Stimulated activated CD8-positive, alpha-beta memory T cell treated with anti-CD3 and anti-CD28 coated beads, Interleukin-4, amount 100 ng/mL, for 1 hour (primary cell): ENCODE results near the gene SYNGR4.
"Not testable (repeated sequence)": the region's sequence is repeated elsewhere in the genome, so short reads cannot be mapped to it uniquely, and the experiment has no call there.

ENCODE experiments used
- DNase-seq, 2 donors: peaks; one replicate each; pipeline ENCODE4 v3.0.0-alpha.2; 2020; ENCODE audit warnings: low read depth in 2 of 2, low spot score in 1 of 2

Gene SYNGR4, protein sequence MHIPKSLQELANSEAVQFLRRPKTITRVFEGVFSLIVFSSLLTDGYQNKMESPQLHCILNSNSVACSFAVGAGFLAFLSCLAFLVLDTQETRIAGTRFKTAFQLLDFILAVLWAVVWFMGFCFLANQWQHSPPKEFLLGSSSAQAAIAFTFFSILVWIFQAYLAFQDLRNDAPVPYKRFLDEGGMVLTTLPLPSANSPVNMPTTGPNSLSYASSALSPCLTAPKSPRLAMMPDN

DNA sequence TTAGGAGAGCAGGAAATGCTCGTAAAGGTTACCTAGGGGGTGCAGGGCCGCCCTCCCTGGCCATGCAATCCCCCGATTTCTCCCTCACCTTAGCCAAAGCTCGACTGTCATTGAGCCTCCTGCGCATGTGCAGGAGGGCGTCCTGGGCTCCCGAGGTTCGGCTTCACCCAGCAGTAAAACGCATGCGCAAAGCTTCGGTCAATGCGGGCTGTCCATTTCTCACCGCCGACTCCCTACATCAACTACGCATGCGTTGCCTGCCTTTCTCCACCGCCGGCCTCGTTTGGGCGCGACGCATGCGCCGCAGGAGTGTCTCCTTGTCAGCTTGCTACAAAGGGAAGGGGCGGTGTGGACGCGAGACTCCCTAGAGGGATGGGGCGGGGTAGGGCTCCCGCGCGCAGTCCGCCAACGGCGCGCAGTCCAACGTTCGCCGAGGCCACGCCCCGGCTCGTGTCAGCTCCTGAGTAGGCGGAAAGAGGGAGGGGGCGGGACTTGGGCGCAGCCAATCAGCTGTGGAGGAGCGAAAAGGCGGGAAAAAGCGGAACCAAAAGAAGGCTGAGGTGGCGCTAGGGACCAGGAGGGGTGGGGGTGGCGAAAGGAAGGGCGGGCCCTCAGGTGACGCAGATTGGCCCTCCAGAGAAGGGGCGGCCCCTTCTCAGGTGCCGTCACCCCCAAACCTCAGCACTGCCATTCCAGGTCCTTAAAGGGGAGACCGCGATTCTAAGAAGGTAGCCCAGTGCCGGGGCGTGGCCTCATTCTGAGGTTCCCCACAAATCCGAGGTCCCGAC is at the start of gene SYNGR4, which contains the start of gene TMEM143:
SYNGR4 (plus strand) TSS at position 558 of the 788 bp plus-strand sequence. CDS start 1,476 bp downstream, outside the sequence.
TMEM143 (minus strand) TSS at position 131 of the 788 bp plus-strand sequence; CDS start at position 111, 20 bp downstream.
- peak; percentile 89 to 96 for DNase-seq

DNA sequence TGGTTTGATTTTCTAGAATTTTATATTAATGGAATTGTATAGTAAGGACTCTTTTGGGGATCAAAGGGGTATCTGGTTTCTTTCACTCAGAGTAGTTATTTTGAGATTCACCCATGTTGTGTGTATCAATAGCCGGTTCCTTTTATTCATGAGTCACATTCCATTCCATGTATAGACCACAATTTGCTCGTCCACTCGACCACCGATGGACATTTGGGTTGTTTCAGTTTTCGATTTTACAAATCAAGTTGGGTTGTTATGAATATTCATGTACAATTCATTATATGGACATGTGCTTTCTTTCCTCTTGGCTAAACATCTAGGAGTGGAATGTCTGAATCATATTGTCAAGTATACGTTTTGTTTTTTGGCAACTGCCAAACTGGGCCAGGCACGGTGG is 48.5 kb upstream of the SYNGR4 start:
- no peak for DNase-seq

DNA sequence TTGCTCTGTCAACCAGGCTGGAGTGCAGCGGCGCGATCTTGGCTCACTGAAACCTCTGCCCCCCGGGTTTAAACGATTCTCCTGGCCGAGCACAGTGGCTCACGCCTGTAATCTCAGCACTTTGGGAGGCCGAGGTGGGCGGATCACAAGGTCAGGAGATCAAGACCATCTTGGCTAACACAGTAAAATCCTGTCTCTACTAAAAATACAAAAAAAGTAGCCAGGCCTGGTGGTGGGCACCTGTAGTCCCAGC is 46.5 kb upstream of the SYNGR4 start:
- DNase-seq: not testable (repeated sequence)

DNA sequence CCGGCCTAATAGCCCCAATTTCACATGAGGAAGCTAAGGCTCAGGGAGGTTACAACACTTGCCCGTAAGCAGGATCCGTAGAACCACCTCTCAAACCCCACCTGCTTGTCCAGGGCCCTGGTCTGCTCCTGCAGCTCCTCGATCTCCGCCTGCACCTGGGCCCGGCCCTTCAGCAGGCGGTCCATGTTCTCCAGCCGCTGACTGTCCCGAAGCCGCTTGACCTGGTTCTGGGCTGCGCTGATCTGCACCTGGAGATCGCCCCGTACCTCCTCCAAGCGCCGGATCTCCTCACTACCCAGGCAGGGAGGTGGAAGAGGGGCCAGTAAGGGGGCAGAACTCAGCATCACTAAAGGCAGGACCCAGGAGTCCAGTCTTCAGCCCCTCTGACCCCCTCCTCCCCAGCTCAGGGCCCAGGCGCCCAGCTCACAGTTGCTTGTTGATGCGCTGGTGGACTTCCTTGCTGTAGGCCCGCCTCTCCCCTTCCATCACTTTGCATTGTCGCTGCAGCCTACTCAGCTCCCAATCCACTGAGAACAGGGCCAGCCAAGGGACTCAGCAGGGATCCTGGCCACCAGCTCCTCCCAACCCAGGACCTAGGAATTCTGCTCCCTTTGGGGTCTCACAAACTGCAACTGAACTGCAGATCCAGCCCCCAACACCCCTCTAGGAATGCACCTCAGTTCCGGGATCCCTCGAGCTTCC is 45.7 kb upstream of the SYNGR4 start:
- DNase-seq: no peak

DNA sequence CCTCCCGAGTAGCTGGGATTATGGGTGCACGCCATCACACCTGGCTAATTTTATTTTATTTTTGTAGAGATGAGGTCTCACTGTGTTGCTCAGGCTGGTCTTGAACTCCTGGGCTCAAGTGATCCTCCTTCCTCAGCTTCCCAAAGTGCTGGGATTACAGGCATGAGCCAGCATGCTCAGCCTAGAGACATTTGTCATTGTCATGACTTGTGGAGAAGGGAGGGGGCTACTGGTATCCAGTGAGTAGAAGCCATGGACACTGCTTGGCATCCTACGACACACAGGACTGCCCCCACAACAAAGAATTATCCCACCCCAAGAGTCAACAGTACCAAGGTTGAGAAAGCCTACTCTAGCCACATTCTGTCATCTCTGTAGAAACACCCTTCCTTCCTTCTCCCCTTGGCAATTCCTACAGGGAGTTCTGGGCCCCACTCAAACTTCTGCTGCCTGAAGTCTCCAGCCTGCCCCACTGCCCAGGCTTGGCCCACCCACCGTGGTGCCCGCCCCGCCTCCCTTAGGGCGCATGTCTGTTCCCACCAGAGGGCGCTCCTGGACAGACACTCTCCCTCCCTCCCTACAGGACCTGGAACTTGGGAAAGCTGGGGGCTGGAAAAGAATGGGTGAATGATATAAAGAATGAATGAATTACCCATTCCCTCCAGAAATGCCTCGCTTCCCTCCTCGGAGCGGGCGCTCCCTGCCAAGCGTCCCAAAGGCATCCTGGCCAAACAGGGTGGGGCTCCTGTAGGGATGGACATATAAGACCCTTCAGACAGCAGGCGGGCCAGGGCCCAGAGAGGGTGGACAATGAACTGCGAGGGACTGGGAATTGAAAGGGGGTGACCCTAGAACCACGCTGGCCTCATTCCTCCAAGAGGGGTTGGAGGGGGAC is 44.3 kb upstream of the SYNGR4 start:
- DNase-seq: peak; percentile 63 to 66

DNA sequence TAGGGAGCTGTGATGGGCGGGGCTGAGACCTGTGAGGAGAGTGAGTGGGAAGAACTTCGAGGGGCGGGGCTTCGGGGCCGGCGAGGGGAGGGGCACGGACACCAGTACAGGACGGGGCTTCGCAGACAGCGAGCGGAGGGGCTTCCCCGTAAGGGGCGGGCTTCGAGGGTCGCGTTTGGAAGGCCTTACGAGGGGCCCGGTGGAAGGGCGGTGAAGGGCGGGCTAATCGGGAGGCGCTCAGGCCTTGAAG is 42.9 kb upstream of the SYNGR4 start:
- DNase-seq: peak; percentile 96

DNA sequence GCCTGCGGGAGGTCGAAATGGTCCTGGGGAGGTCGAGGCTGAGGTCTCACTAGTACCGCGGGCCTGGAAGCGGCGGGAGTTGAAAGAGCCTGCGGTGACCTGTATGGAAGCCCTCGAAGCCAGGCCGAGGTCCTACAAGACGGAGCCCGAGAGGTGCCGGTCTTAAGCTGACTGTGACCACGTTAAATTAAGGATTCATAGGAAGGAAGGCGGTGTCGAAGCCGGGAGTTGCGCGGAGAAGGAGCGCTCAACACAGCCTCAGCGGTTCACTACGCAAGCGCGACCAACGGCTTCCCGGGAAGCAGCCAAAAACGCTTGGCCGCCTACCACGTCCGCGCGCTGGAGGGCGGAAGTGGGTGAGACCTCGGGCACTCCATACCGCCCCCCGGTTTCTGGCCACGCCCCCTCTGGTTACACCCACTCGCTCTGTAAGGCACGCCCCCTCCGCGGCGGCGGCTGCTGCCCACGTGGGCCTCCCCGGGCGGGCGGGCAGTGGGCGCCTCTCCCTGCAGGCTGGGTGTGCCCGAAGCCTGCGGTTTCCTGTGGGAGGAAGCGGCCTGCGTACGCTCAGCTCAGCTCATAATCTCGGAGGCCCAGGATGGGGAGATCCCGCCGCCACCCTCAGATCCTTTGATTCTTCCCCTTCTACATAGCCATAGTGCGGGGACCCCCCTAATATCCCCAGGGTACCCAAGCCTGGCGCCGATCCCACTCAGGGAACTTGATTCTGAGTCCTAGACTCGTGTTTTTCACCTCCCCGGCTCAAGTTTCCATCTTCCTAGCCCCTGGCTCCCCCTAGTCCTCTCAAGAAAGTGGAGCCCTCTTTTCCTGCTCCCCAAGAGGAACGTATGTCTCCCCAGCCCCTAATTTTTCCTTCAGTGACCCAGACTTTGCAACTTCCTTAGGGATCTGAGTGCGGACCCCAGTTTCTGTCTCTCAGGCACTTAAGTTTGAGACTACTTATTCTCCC is 42.3 kb upstream of the SYNGR4 start:
- DNase-seq: peak; percentile 99 to 100

DNA sequence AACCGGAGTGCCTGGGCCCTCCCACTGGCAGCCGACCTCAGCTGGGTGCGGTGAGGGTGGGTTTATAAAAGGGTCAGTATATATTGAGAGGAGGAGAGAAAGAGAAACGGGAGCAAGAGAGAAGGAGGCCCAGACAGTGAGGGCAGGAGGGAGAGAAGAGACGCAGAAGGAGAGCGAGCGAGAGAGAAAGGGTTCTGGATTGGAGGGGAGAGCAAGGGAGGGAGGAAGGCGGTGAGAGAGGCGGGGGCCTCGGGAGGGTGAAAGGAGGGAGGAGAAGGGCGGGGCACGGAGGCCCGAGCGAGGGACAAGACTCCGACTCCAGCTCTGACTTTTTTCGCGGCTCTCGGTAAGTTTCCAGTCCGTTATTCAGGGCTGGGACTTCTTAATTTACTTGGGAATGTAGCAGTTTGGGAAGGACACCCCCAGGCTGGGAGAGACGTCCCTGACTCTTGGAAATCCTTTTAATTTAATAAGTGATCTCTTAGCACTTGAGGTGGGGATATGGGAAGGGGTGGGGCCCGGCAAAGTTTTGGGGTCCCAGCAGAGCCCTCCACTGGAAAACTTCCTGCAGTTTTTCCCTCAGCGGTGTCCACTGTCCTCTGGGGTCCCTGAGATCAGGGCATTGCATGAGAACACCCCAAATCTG is 38.8 kb upstream of the SYNGR4 start, which contains the start of gene EMP3:
EMP3 (plus strand) TSS at position 288 of the 646 bp plus-strand sequence. CDS start 1,293 bp downstream, outside the sequence.
- DNase-seq: peak; percentile 67 to 83

DNA sequence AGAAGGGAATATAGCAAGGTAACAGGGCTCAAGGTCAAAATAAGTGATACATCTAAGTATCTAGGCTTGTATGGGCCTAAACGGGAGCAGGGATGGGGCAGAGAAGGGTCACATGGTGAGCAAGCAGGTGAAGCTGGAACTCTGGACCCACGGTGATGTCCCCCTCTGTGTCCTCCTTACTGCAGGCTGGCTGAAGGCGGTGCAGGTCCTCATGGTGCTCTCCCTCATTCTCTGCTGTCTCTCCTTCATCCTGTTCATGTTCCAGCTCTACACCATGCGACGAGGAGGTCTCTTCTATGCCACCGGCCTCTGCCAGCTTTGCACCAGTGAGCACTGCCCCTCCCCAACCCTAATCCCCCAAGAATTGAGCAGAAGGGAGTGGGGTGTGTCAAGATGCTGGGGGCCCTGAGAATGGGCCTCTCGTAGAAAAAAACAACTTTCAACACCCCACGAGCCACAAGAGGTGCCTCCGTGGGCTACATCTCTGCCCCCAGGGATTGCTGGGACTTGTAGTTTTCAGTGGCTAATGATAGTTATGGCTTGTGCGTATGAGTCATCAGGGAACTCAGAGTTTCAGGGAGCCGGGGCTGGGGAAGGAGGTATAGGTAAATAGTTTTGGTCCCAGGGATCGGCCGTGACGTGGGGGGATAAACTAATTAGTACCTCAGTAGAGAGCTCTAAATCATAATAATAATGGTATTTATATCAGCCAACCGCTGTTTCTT is 34.8 kb upstream of the SYNGR4 start:
- no peak for DNase-seq

DNA sequence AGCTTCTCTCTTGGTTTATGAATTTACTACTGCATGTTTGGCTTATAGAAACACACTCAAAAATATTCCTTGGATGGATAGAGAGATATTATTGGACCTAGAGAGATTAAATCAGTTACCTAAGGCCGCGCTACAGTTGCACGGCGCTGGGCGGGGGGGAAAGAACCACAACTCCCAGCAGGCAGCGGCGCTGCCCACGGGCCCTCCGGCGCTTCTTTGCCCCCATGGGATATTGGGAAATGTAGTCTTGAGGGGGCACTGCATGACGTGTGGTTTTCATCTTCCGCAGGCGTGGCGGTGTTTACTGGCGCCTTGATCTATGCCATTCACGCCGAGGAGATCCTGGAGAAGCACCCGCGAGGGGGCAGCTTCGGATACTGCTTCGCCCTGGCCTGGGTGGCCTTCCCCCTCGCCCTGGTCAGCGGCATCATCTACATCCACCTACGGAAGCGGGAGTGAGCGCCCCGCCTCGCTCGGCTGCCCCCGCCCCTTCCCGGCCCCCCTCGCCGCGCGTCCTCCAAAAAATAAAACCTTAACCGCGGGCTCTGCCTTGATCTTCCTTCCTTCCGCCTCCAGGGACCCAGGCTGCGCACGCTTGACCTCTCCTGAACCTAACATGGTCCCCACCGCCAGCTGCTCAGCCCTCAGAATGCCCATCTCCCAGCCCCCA is 34.0 kb upstream of the SYNGR4 start:
- DNase-seq: peak in 1 of 2 donors; percentile 68

DNA sequence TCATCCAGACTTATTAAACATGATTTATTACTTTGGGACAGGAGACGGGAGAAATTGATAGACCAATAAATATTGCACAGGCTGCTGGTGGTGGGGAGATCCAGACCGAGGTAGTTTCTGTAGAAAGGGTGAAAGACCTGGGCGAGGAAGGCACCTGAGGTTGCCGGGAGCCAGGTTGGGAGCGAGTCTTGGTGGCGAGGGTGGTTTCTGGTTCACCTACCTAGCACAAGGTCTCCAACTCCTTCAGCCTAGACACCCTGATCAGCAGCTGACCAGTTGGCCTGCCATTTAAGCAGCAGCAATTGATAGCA is 31.9 kb upstream of the SYNGR4 start:
- DNase-seq: no peak

DNA sequence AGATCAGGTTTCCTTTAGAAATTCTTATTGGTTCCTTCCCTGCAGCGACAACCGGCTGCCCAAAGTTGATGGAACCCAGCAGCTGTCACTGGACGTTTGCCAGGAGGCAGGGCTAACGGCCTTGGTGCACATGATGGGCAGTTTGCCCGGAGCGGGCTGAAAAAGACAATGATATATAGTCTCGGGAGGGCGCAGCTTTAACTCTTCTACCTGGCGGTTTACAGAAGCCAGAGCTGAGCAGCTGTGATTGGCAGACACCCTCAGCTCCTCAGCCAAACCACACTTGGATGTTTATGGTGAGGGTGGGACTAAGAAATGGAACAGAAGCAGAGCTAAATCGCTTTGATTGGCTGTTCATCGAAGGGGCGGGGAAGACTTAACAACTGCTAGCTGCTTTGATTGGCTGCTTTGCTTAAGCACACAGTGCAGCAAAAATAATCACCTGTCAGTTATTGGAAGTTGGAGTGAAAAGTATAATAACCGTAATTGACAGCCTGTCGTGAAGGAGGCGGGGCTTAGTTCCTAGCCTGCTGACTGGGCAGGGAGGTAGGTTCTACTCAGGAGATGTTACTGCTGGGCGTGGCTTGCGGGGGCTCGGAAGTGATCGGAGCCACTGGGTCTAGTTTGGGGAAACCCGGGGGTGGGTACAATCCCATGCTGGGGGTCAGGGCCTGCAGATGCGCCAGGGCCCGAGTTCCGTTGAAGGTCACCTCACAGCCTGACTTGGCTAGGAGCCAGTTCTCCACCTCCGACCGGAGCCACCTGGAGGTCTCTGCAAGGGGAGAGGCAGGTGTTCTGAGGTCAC is 31.3 kb upstream of the SYNGR4 start:
- peak; percentile 73 to 90 for DNase-seq

DNA sequence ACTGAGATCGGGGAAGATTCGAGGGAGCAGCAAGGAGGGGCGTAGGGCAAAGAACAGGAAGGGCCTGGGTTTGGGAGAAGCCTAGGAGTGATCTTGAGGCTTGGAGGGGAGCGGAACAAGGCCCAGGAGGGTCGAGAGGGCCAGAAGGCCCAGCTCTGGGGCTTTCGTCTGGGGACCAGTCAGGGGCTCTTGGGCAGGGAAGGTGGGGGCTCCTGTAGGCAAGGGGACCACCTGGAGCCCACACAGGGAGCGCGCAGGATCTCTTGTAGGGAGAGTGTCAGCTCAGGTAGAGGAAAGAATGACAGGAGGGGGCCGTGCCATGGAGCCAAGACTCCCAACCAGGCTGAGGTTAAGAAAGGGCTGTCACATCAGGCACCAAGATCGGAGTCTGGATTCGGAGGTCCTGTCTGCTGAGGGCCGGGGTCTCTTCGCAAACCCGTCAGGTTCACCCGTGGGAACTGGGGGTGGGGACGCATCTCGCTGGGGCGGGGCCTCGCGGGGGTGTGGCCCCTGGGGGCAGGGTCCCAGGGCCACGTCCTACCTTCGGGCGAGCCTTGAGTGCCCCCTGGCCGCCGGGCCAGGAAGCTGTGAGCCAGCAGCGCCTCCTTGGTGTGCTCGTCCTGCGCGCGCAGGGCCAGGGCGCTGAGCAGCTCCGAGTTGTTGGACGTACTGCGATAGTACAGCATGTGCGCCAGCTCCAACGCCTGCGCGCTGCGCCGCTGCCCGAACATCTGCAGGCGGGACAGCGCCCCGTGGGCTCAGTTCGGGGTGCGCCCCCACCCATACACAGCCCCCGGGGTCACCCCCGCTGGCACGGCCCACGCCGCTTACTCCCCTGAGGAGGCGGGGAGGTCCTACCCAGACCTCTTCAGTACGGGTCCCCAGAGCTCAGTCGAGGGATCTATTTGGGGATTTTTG is 30.4 kb upstream of the SYNGR4 start:
- peak; percentile 73 to 89 for DNase-seq

DNA sequence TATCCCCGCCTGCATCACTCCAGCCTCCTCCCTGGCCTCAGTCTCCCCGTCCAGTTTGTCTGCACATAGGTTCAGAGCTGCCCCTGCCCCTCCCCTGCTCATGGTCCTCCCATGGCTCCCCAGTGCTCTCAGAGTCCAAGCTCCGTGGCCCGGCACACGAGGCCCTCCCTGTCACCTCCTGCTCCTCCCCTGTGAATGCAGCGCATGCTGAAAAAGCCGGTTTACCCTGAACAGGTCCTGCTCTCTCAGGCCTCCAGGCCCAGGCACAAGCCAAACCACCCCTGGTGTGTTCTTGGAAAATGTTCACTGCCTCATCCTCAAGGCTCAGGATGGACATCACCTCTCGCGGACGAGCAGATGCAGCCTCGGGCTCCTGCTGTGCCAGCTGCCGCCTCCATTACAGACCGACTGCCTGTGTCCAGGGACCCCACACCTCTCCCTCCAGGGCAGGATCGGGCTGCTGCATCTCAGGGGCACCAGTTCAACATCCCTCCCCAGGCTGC is 25.9 kb upstream of the SYNGR4 start:
- no peak for DNase-seq

DNA sequence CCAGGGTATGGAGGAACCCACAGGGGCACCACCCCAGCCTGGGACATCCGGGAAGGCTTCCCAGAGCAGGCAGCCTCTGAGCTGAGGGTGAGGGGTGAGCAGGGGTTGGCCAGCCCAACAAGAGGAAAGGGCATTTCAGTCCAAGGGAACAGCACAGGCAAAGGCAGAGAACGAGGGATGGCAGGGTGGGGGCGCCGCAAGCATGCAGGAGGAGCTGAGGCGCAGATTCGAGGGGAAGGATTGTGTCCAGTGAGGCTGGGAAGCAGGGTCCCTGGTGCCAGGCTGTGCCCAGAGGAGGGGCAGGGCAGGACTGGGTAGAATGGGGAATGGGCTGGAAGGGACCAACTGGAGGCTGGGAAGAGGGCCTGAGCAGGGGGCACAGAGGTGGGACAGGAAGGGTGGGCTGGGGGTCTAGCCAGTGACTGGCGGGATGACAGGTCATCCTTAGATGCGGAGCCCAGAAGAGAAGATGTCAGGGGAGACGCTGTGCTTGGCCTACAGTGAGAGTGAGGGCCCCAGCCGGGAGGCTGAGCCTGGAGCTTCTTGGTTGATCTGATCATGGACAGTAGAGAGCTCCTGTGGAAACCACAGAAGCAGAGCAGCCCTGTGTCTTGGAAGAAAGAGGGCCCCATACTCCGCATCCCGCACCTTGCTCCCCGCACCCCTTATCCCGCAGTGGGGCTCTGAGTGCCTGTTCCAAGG is 25.2 kb upstream of the SYNGR4 start:
- no peak for DNase-seq

DNA sequence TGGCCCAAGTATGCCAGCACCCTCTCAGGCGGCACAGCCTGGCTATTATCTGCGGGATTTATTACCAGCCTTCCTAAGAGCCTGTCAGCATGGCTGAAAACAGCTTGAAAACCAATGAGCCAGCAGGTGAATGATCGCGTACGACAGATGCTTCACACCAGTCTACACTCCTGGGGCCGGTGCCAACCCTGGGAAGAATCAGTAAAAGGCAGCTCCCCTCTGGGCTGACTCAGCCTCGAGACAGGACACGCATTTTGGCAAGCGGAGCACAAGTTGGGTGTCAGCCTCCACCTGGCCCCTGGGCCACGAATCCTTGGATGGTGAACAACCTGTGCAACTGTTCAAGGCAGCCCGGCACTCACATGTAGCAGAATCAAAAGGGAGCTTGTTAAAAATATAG is 23.2 kb upstream of the SYNGR4 start:
- no peak for DNase-seq
